WTC11 (cell line): ENCODE results near the gene EDAR.

Experiments used
- SMAD3 ChIP-seq: sonication (generic); formaldehyde crosslinking; IDR thresholded peaks from 2 replicates; pipeline ENCODE4 v1.8.0; 2022; ENCODE audit warnings: missing genetic modification reagents, mild to moderate bottlenecking, borderline replicate concordance
- TF ChIP-seq, protein P1 (sequence below): fragments of 200-600 bp; IDR thresholded peaks from 2 replicates; pipeline ENCODE4 v1.8.0; 2022; ENCODE audit warnings: antibody characterized with exemption

DNA sequence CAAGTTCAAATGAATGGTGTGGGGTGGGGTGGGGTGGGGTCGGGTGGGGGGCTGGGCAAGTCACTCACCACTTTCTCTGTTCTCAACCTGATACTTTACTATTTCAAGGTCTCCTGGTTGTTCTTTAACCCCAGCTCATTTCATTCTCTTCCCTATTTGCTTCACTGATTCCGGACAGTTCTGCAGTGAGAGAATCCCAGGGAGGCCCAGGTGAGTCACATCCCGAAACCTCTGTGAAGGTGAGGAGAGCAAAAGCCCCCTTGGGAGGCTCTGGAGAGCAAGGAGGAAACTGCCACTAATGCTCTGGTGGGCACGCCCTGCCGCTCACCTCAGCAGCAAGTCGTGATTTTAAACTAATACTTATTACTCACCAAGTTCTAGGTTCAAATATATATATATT is 8.9 kb downstream of the EDAR start:
- TF ChIP-seq, protein P1, sequence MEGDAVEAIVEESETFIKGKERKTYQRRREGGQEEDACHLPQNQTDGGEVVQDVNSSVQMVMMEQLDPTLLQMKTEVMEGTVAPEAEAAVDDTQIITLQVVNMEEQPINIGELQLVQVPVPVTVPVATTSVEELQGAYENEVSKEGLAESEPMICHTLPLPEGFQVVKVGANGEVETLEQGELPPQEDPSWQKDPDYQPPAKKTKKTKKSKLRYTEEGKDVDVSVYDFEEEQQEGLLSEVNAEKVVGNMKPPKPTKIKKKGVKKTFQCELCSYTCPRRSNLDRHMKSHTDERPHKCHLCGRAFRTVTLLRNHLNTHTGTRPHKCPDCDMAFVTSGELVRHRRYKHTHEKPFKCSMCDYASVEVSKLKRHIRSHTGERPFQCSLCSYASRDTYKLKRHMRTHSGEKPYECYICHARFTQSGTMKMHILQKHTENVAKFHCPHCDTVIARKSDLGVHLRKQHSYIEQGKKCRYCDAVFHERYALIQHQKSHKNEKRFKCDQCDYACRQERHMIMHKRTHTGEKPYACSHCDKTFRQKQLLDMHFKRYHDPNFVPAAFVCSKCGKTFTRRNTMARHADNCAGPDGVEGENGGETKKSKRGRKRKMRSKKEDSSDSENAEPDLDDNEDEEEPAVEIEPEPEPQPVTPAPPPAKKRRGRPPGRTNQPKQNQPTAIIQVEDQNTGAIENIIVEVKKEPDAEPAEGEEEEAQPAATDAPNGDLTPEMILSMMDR = no peak
- no peak for TF ChIP-seq SMAD3 (CRISPR knock-in tag)
